Measurements from ENCODE around the gene KMT5B. TPM values are rescaled to one million over a fixed set of nuclear protein-coding genes. Genes with fewer than 3 reads are reported as not detected.

Gene KMT5B
- total RNA-seq, 4 donors from 2014 or later, result 25.5 to 47.1 (median 40.3) TPM

DNA sequence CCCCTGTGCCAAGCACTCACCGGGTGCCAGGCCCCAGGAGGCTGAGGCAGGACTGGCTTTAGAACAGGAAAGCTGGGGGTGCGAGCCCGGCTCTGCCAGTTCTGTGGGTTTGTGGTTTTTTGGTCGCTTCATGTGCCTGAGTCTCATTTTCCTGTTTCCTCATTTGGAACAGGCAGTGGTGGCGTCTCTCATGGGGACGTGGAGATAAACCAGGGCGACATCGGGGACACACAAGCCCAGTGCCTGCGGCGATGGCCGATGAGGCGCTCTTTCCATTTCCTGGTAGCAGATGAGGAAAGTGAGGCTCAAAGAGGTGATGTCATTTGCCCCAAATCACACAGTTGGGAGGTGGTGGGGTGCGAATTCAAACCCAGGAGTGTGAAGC is 71.1 kb downstream of the KMT5B start:
- Histone ChIP-seq H3K9me3 (no peaks in the 10 kb centered on the region), H3K27ac (peak overlapping the region in 1 of 4 donors; percentile 6), H3K27me3 (no peaks in the 10 kb centered on the region), H3K4me3 (no peak overlapping the region), H3K4me1 (peaks cover 0 to 39% (median 18%) of the 10 kb centered on the region in 4 donors), H3K36me3 (no peaks in the 10 kb centered on the region)
- no peak for DNase-seq (ENCODE audit: low spot score in 2 of 2)
- WGBS, 2 donors, result 83 to 89% methylated on average over 13 of the region's 13 CpGs
- TF ChIP-seq POLR2A (IDR thresholded peaks at IDR 0.05), result no peak

DNA sequence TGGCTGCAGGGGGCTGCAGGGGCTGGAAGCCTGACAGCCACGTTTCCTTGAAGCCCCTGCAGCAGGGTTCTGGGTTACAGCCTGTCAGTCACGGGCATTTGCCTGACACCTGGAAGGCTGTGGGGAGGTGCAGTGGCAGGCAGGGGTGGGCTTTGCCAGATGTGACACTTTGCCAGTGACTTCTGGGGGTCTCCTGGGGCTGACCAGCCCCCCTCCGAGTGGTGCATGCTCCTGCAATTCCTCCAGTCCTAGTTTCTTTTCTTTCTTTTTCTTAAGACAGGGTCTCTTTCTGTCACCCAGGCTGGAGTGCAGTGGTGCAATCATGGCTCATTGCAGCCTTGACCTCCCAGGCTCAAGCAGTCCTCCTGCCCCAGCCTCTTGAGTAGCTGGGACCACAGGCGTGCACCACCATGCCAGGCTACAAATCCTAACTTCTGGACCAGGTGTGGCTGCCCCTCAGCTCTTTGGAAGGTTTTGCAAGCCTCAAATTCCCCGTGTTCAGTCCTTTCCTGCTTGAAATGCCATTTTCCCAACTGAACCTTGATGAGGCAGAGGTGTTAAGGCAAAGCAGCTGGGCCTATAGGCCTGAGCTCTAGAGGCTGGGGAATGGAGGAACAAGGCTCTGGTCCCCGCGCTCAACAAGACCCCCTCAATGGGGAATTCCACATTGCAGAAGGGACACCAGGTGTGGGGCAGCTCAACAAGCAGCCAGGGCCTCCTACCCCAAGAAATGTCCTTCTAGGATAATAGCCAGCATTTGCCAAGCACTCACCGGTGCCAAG is 71.7 kb downstream of the KMT5B start:
- 63 to 77% methylated on average over 7 to 8 of the region's 8 CpGs for WGBS, 2 donors
- H3K4me1 ChIP-seq, result peaks cover 0 to 33% (median 13%) of the 10 kb centered on the region in 4 donors
- H3K4me3 ChIP-seq, result no peak overlapping the region
- no peak for DNase-seq (ENCODE audit: low spot score in 2 of 2)
- H3K27ac ChIP-seq, result peak overlapping the region in 1 of 4 donors; percentile 71
- H3K36me3 ChIP-seq, result no peaks in the 10 kb centered on the region
- H3K9me3 ChIP-seq, result no peaks in the 10 kb centered on the region
- no peak for TF ChIP-seq POLR2A (IDR thresholded peaks at IDR 0.05)
- TF ChIP-seq, protein P1, sequence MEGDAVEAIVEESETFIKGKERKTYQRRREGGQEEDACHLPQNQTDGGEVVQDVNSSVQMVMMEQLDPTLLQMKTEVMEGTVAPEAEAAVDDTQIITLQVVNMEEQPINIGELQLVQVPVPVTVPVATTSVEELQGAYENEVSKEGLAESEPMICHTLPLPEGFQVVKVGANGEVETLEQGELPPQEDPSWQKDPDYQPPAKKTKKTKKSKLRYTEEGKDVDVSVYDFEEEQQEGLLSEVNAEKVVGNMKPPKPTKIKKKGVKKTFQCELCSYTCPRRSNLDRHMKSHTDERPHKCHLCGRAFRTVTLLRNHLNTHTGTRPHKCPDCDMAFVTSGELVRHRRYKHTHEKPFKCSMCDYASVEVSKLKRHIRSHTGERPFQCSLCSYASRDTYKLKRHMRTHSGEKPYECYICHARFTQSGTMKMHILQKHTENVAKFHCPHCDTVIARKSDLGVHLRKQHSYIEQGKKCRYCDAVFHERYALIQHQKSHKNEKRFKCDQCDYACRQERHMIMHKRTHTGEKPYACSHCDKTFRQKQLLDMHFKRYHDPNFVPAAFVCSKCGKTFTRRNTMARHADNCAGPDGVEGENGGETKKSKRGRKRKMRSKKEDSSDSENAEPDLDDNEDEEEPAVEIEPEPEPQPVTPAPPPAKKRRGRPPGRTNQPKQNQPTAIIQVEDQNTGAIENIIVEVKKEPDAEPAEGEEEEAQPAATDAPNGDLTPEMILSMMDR (IDR thresholded peaks at IDR 0.05), result no peak
- no peak for TF ChIP-seq EP300 (IDR thresholded peaks at IDR 0.05)
- H3K27me3 ChIP-seq, result no peaks in the 10 kb centered on the region

DNA sequence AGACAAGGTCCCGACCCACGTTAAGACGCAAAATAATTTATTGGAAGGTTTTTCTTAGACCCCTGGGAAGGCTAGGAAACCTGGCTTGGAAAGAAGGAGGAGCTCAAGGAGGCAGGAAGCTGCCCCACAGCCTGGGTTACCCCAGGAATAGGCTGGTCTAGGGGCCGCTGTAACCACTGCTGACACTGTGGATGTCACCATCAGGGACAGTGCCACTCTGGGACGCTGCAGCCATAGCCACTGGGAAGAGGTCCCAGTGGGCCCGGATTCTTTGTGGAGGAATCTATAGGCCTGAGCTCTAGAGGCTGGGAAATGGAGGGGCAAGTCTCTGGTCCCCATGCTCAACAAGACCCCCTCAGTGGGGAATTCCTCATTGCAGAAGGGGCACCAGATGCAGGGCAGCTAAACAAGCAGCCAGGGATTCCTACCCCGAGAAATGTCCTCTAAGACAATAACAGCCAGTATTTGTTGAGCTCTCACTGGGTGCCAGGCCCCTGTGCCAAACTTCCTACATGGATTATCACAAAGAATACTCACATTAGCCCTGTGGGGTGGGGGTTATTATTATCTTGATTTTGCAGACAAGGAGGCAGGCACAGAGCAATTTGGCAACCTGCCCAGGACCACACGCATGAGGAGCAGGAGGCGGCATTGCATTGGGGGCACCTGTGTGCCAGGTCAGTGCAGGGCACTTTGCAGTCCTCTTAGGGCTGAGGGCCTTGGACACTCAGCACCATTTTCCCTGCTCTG is 72.4 kb downstream of the KMT5B start:
- H3K4me3 ChIP-seq, result no peak overlapping the region
- TF ChIP-seq POLR2A (IDR thresholded peaks at IDR 0.05), result no peak
- TF ChIP-seq EP300 (IDR thresholded peaks at IDR 0.05), result peak in 1 of 2 donors; percentile 18
- H3K9me3 ChIP-seq, result no peaks in the 10 kb centered on the region
- H3K4me1 ChIP-seq, result peaks cover 0 to 26% (median 9%) of the 10 kb centered on the region in 4 donors
- no peak for DNase-seq (ENCODE audit: low spot score in 2 of 2)
- no peaks in the 10 kb centered on the region for H3K36me3 ChIP-seq
- H3K27ac ChIP-seq, result peak overlapping the region in 1 of 4 donors; percentile 71
- H3K27me3 ChIP-seq, result no peaks in the 10 kb centered on the region
- 34 to 55% methylated on average over 9 of the region's 9 CpGs for WGBS, 2 donors

DNA sequence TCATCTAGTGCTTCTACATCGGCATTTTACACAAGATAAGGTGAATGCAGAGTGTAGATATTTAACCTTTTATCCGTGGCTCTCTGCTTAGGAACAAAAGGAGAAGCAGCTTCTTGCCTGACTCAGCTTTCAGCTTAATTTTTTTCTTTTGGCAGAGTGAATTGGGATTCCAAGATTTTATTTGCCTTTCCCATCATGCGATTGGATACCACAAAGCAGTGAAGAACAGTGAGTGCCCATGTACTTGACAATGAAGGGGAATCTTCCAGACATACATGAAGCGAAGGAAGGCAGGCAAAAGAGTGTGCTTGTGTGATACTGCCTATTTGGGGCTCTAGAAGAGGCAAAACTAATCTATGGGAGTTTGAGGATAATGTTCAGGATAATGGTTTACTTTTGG is 74.9 kb downstream of the KMT5B start:
- no peaks in the 10 kb centered on the region for H3K36me3 ChIP-seq
- TF ChIP-seq, protein P1 (IDR thresholded peaks at IDR 0.05), result no peak
- TF ChIP-seq POLR2A (IDR thresholded peaks at IDR 0.05), result no peak
- no peak for DNase-seq (ENCODE audit: low spot score in 2 of 2)
- no peak overlapping the region for H3K27ac ChIP-seq
- H3K4me1 ChIP-seq, result peaks cover 0 to 22% (median 9%) of the 10 kb centered on the region in 4 donors
- H3K4me3 ChIP-seq, result no peak overlapping the region
- H3K9me3 ChIP-seq, result no peaks in the 10 kb centered on the region
- 45 to 46% methylated on average over 4 of the region's 4 CpGs for WGBS, 2 donors
- H3K27me3 ChIP-seq, result no peaks in the 10 kb centered on the region

DNA sequence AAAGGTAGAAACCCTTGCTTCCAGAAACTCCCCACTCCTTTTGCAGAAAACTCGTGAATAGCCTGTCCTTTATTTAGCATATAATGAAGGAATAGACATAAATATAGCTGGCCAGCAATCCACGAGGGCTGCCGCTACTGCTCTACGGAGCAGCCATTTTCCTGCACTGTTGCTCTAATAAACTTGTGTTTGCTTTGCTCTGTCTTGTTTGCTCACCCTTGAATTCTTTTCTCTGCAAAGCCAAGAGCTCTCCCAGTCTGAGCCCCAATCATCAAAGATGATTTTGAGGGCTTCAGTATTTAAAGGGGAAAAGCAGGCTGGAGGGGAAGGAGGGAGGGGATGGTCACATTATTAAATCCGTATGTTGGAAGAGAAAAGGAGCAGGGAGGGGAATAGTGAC is 75.3 kb downstream of the KMT5B start:
- H3K4me3 ChIP-seq, result no peak overlapping the region
- H3K9me3 ChIP-seq, result no peaks in the 10 kb centered on the region
- DNase-seq (ENCODE audit: low spot score in 2 of 2), result no peak
- H3K27me3 ChIP-seq, result no peaks in the 10 kb centered on the region
- WGBS, 2 donors, result 20 to 36% methylated on average over 5 of the region's 5 CpGs
- H3K36me3 ChIP-seq, result no peaks in the 10 kb centered on the region
- H3K27ac ChIP-seq, result no peak overlapping the region
- TF ChIP-seq, protein P1 (IDR thresholded peaks at IDR 0.05), result no peak
- TF ChIP-seq POLR2A (IDR thresholded peaks at IDR 0.05) (no peak), EP300 (IDR thresholded peaks at IDR 0.05) (no peak)
- H3K4me1 ChIP-seq, result peaks cover 0 to 22% (median 9%) of the 10 kb centered on the region in 4 donors

DNA sequence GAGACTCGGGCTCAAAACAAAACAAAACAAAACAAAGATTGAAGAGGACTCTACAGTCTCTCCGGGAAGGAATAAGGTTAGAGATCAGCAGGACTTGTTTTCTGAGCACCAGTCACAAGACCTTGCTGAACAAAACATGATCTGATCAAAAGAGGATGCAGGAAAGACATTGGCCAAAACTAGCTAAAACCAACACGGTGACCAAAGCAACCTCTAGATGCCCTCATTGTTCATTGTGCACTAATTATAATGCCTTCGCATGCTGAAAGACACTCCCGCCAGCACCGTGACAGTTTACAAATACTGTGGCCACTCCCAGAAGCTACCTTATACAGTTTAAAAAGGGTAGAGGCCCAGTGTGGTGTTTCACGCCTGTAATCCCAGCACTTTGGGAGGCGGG is 76.2 kb downstream of the KMT5B start:
- no peak overlapping the region for H3K27ac ChIP-seq
- no peak for DNase-seq (ENCODE audit: low spot score in 2 of 2)
- TF ChIP-seq, protein P1 (IDR thresholded peaks at IDR 0.05), result no peak
- TF ChIP-seq POLR2A (IDR thresholded peaks at IDR 0.05) (no peak), EP300 (IDR thresholded peaks at IDR 0.05) (no peak)
- H3K4me3 ChIP-seq, result no peak overlapping the region
- 72% methylated on average over 8 of the region's 8 CpGs for WGBS, 2 donors
- no peaks in the 10 kb centered on the region for H3K9me3 ChIP-seq
- H3K4me1 ChIP-seq, result peaks cover 0 to 21% (median 8%) of the 10 kb centered on the region in 4 donors
- no peaks in the 10 kb centered on the region for H3K27me3 ChIP-seq
- no peaks in the 10 kb centered on the region for H3K36me3 ChIP-seq
